Stomach (tissue), 9 donors: Measurements from ENCODE around the gene OLFM1. TPM values are rescaled to one million over a fixed set of nuclear protein-coding genes. Genes with fewer than 3 reads are reported as not detected.

Experiments
- DNase-seq, 2 donors: peaks; one replicate each; pipeline versions ENCODE4 v3.0.0 to v3.0.0-alpha.2; 2013 to 2019
- H3K27ac ChIP-seq, 5 donors: fragments of 200-600 bp in 4 of 5; sonication (generic) in 4 of 5; one replicate each; pipeline ENCODE4 v1.5.1; 2013 to 2019; ENCODE audit warnings: mild to moderate bottlenecking in 1 of 5, moderate library complexity in 1 of 5
- H3K27me3 ChIP-seq, 3 donors: fragments of 200-600 bp; sonication (generic); one replicate each; pipeline ENCODE4 v1.5.1; 2017 to 2019; ENCODE audit warnings: mixed run types in 1 of 3
- H3K36me3 ChIP-seq, 4 donors: fragments of 200-600 bp; sonication (generic); 1 replicate in 3 of 4; 2 replicates in 1 of 4; pipeline ENCODE4 v1.5.1; 2016 to 2019
- H3K4me1 ChIP-seq, 4 donors: fragments of 200-600 bp; sonication (generic); one replicate each; pipeline ENCODE4 v1.5.1; 2016 to 2019
- H3K4me3 ChIP-seq, 4 donors: fragments of 200-600 bp; sonication (generic) in 3 of 4; one replicate each; pipeline ENCODE4 v1.5.1; 2016 to 2019; ENCODE audit warnings: mild to moderate bottlenecking in 1 of 4
- H3K9me3 ChIP-seq, 4 donors: fragments of 200-600 bp; sonication (generic); one replicate each; pipeline ENCODE4 v1.5.1; 2016 to 2019
- EP300 ChIP-seq: sonication (generic); formaldehyde crosslinking; IDR thresholded peaks from one replicate; pipeline ENCODE4 v1.6.1; 2017; ENCODE audit warnings: antibody characterized with exemption
- POLR2A ChIP-seq, 4 donors: fragments of 450-650 bp; IDR thresholded peaks; one replicate each; pipeline ENCODE4 v1.6.1; 2016; ENCODE audit warnings: antibody characterized with exemption in 4 of 4, control low read depth in 2 of 4, mild to moderate bottlenecking in 1 of 4, moderate library complexity in 1 of 4
- POLR2AphosphoS5 ChIP-seq, 3 donors: sonication (generic); formaldehyde crosslinking; IDR thresholded peaks; one replicate each; pipeline ENCODE4 v1.6.1; 2016; ENCODE audit warnings: antibody characterized with exemption in 3 of 3
- WGBS, 5 donors: extraction: QIAGEN DNeasy Blood & Tissue Kit in 3 of 5; methylation state at CpG; one replicate each; pipeline versions ENCODE4 v1.1.5 to v1.1.7; 2013 to 2018; 5-methylcytosine and 5-hydroxymethylcytosine counted together
- intact Hi-C: fragments of 100-400 bp; cut with DNase I; formaldehyde crosslinking; loops from one replicate; pipeline ENCODE4 v1.15.1; 2023; ENCODE audit warnings: low total_unique reads
- polyA plus RNA-seq, 3 donors: library from polyadenylated mRNA; stranded (reverse); fragments of 200-250 nt; gene quantifications; one replicate each; pipeline ENCODE4 v1.2.3, GENCODE V29; 2013
- total RNA-seq, 5 donors: library from RNA; depleted of rRNA; stranded (reverse); fragments of >200 nt; gene quantifications; one replicate each; pipeline versions ENCODE4 v1.1.0 to v1.2.3, GENCODE V29; 2014 to 2016
- TF ChIP-seq, protein P1 (sequence below), 7 experiments: fragments of 450-650 bp in 4 of 7; fragments of 200-600 bp in 3 of 7; sonication (generic) in 3 of 7; IDR thresholded peaks; one replicate each; pipeline ENCODE4 v1.5.1; 2016 to 2019; ENCODE audit warnings: antibody characterized with exemption in 7 of 7, control low read depth in 2 of 7, mild to moderate bottlenecking in 1 of 7
- donor health status: healthy with polysubstance abuse.
- donor health status: Bipolar disorder and iron deficiency.
- donor health status: healthy.

Gene OLFM1
- total and polyA plus RNA-seq, 8 donors: 0.29 to 58.3 (median 10.5) TPM; not detected in 1

DNA sequence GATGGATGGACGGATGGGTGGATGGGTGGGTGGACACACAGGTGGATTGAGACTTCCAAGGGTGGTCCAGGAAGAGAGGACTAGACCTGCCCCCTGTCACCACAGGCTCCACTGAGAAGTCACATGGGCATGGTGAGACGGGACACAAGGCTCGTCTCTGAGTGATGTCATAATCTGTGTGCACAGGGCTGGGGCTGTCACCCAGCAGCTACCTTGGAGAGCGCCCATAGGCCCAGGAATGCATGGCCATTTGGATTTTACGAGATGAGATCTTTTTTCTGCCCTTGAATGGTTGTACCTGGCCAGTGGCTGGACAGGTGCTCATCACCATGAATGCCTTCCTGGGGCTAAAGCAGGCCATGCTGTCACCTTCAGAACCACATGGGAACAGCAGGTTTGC, 3.1 kb downstream of the OLFM1 start:
- WGBS, 5 donors: 38 to 49% (median 45%) methylated on average over 4 to 5 of the region's 5 CpGs
- TF ChIP-seq POLR2AphosphoS5 (IDR thresholded peaks at IDR 0.05): no peak
- Histone ChIP-seq H3K27ac (no peak overlapping the region), H3K4me1 (peaks cover 26 to 38% (median 34%) of the 10 kb centered on the region in 4 donors), H3K36me3 (no peaks in the 10 kb centered on the region), H3K4me3 (no peak overlapping the region), H3K27me3 (peaks cover 0 to 89% (median 48%) of the 10 kb centered on the region in 3 donors), H3K9me3 (no peaks in the 10 kb centered on the region)
- no peak for DNase-seq
- intact Hi-C loops: no loop called here

DNA sequence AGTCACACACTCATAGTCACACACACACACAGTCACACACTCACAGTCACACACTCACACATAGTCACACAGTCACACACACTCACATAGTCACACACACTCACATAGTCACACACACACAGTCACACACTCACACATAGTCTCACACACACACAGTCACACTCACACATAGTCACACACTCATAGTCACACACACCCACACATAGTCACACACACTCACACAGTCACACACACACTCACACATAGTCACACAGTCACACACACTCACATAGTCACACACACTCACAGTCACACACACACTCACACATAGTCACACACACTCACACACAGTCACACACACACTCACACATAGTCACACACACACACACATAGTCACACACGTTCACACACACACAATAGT, 4.1 kb downstream of the OLFM1 start:
- TF ChIP-seq, protein P1, sequence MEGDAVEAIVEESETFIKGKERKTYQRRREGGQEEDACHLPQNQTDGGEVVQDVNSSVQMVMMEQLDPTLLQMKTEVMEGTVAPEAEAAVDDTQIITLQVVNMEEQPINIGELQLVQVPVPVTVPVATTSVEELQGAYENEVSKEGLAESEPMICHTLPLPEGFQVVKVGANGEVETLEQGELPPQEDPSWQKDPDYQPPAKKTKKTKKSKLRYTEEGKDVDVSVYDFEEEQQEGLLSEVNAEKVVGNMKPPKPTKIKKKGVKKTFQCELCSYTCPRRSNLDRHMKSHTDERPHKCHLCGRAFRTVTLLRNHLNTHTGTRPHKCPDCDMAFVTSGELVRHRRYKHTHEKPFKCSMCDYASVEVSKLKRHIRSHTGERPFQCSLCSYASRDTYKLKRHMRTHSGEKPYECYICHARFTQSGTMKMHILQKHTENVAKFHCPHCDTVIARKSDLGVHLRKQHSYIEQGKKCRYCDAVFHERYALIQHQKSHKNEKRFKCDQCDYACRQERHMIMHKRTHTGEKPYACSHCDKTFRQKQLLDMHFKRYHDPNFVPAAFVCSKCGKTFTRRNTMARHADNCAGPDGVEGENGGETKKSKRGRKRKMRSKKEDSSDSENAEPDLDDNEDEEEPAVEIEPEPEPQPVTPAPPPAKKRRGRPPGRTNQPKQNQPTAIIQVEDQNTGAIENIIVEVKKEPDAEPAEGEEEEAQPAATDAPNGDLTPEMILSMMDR (IDR thresholded peaks at IDR 0.05): no peak
- TF ChIP-seq POLR2AphosphoS5 (IDR thresholded peaks at IDR 0.05) (no peak), POLR2A (IDR thresholded peaks at IDR 0.05) (no peak)
- Histone ChIP-seq H3K27me3 (peaks cover 0 to 79% (median 45%) of the 10 kb centered on the region in 3 donors), H3K9me3 (no peaks in the 10 kb centered on the region), H3K4me1 (peaks cover 16 to 28% (median 24%) of the 10 kb centered on the region in 4 donors), H3K27ac (no peak overlapping the region), H3K4me3 (no peak overlapping the region), H3K36me3 (peaks cover 0 to 5% (median 2%) of the 10 kb centered on the region in 4 donors)
- 59 to 74% (median 65%) methylated on average over 1 of the region's 1 CpG for WGBS, 5 donors
- no peak for DNase-seq
- intact Hi-C loops: no loop called here

DNA sequence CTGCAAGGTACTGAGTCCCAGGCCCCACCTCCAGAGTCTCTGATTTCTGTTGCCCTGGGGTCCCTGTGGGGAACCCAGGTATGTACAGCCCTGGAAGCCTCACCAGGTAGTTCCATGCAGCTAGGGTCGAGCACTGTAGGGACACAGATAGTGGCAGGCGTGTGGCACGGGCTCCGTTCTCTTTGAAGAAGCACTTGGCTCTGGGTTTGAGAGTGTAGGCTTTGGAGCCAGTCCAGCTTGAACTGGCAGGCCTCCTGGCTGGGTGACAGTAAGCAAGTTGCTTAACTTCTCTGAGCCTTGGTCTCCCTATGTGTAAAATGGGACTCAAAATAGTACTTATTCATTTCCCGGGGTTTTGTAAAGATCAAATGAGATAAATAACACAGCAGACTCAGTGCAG, 5.6 kb downstream of the OLFM1 start:
- H3K27ac ChIP-seq: no peak overlapping the region
- peaks cover 6 to 14% (median 12%) of the 10 kb centered on the region in 4 donors for H3K4me1 ChIP-seq
- H3K9me3 ChIP-seq: no peaks in the 10 kb centered on the region
- TF ChIP-seq EP300 (no peak), POLR2A (IDR thresholded peaks at IDR 0.05) (no peak), POLR2AphosphoS5 (IDR thresholded peaks at IDR 0.05) (no peak)
- TF ChIP-seq, protein P1 (IDR thresholded peaks at IDR 0.05): no peak
- H3K36me3 ChIP-seq: peaks cover 0 to 8% (median 3%) of the 10 kb centered on the region in 4 donors
- 48 to 65% (median 58%) methylated on average over 5 of the region's 5 CpGs for WGBS, 5 donors
- H3K4me3 ChIP-seq: no peak overlapping the region
- intact Hi-C loops: no loop called here
- H3K27me3 ChIP-seq: peaks cover 0 to 70% (median 33%) of the 10 kb centered on the region in 3 donors
- DNase-seq: no peak

DNA sequence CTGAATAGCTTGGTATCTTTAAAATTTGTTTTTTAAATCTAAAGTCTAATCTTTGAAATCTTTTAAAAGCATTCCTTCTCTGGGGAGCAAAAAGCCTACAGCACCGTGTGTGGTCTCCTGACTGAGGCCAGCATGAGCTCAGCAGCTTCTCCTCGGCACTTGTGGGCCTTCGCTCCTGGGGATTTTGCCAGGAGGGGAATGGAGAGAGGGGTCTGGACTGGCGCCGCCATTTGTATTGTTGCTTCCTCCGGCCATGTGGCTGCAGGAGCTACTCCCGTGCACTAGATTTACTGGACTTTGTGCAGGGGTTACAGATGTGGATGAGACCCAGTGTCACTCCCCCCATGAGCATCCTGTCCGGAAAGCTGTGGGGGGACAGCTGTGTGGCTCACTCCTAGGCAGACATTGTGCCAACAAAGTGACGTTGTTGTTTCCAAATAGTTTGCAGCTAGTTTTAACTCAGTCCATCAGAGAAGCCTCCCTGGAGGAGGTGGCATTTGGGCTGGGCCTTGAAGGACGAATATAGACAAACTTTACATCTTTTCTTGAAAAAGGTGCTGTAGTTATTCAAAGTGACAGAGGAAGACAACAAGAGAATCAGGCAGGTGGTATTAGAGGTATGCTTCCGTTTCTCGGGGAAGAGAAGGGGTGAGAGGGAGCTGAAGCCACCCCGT, 6.6 kb downstream of the OLFM1 start:
- 38 to 50% (median 49%) methylated on average over 11 to 13 of the region's 13 CpGs for whole genome bisulfite sequencing, 5 donors
- intact Hi-C loops: no loop called here
- H3K36me3 ChIP-seq: peaks cover 0 to 10% (median 3%) of the 10 kb centered on the region in 4 donors
- TF ChIP-seq POLR2AphosphoS5 (IDR thresholded peaks at IDR 0.05): no peak
- TF ChIP-seq POLR2A (IDR thresholded peaks at IDR 0.05): no peak
- peak in 1 of 2 donors; percentile 66 for DNase-seq
- peaks cover 0 to 69% (median 23%) of the 10 kb centered on the region in 3 donors for H3K27me3 ChIP-seq
- peaks cover 0 to 5% (median 2%) of the 10 kb centered on the region in 4 donors for H3K4me1 ChIP-seq
- no peak overlapping the region for H3K4me3 ChIP-seq
- no peaks in the 10 kb centered on the region for H3K9me3 ChIP-seq
- H3K27ac ChIP-seq: no peak overlapping the region

DNA sequence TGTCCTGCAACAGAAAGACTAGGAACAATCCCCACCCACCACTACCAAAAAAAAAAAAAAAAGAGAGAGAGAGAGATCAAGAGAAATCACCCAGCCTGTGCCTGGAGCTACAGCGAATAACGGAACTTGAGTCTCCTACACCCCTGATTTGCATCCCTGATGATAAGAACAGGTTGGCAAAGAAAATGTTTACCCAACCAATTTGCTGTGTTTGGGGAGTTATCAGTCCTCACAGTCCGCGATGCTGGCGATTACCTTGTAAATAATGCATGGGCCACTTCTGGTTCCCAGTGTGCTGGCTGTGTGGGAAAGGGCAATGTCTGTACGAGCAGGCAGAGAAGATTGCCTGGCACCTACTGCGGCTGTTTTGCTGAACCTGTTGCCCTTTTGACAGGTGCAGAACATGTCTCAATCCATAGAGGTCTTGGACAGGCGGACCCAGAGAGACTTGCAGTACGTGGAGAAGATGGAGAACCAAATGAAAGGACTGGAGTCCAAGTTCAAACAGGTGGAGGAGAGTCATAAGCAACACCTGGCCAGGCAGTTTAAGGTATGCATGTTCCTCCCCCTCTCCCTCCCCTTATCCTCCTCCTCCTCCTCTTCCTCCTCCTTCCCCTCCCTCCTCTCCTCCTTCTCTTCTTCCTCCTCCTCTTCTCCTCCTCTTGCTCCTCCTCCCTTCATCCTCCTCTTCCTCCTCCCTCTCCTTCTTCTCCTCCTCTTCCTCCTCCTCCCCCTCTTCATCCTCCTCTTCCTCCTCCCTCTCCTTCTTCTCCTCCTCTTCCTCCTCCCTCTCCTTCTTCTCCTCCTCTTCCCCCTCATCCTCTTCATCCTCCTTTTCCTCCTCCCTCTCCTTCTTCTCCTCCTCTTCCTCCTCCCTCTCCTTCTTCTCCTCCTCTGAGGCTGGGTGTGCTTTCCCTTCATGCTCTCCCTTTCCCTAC, 8.3 kb downstream of the OLFM1 start:
- peaks cover 0 to 63% (median 12%) of the 10 kb centered on the region in 3 donors for H3K27me3 ChIP-seq
- H3K4me3 ChIP-seq: no peak overlapping the region
- H3K9me3 ChIP-seq: no peaks in the 10 kb centered on the region
- peaks cover 0 to 10% (median 3%) of the 10 kb centered on the region in 4 donors for H3K36me3 ChIP-seq
- no peak overlapping the region for H3K27ac ChIP-seq
- no peak for DNase-seq
- TF ChIP-seq POLR2AphosphoS5 (IDR thresholded peaks at IDR 0.05) (no peak), POLR2A (IDR thresholded peaks at IDR 0.05) (no peak), EP300 (no peak)
- TF ChIP-seq, protein P1 (IDR thresholded peaks at IDR 0.05): no peak
- H3K4me1 ChIP-seq: no peaks in the 10 kb centered on the region
- intact Hi-C loops: no loop called here
- 24 to 45% (median 31%) methylated on average over 9 of the region's 9 CpGs for WGBS, 5 donors
